OCI-LY7 (cell line): ENCODE data around the gene OR13A1. TPM values are rescaled to one million over a fixed set of nuclear protein-coding genes. Genes with fewer than 3 reads are reported as not detected.
"Not testable (repeated sequence)": the region's sequence is repeated elsewhere in the genome, so short reads cannot be mapped to it uniquely, and the experiment has no call there.

Experiments used
- BruUV-seq: library from RNA; stranded (reverse); fragments of 400-500 nt; replicated peaks from 2 replicates; lab custom pipeline; 2021; lab: Mats Ljungman, UMichigan
- CTCF ChIA-PET: fragments of 300-600 bp; sonication (Branson Sonifier 250); formaldehyde crosslinking; loops from one replicate; lab custom pipeline; 2022; ENCODE audit warnings: antibody characterized with exemption; ENCODE audit not compliant: unreplicated experiment; lab: Charles Lee
- POLR2A ChIA-PET: fragments of 300-600 bp; sonication (Branson Sonifier 250); formaldehyde crosslinking; loops from one replicate; lab custom pipeline; 2022; ENCODE audit warnings: antibody characterized with exemption; lab: Charles Lee
- DNase-seq: peaks from one replicate; pipeline ENCODE4 v3.0.0-alpha.2; 2015; ENCODE audit warnings: low spot score
- H2AFZ ChIP-seq: fragments of 200-600 bp; sonication (generic), shearing (Covaris generic); 2 replicates; pipeline ENCODE4 v1.6.1; 2014; ENCODE audit warnings: mild to moderate bottlenecking, antibody characterized with exemption, low read length, moderate library complexity
- H3K27ac ChIP-seq: fragments of 200-600 bp; sonication (generic); 2 replicates; pipeline ENCODE4 v1.5.1; 2014; ENCODE audit warnings: mixed run types, low read depth, mild to moderate bottlenecking, moderate library complexity, low read length, inconsistent platforms; ENCODE audit not compliant: poor library complexity, severe bottlenecking
- H3K36me3 ChIP-seq: fragments of 200-600 bp; sonication (generic); 2 replicates; pipeline ENCODE4 v1.6.1; 2014; ENCODE audit warnings: mild to moderate bottlenecking, antibody characterized with exemption, low read length, moderate library complexity, mixed read lengths; ENCODE audit not compliant: insufficient read depth
- H3K4me1 ChIP-seq: fragments of 200-600 bp; sonication (generic); 2 replicates; pipeline ENCODE4 v1.5.1; 2014; ENCODE audit warnings: mild to moderate bottlenecking, low read length; ENCODE audit not compliant: insufficient read depth, poor library complexity, severe bottlenecking
- H3K4me2 ChIP-seq: fragments of 200-600 bp; sonication (generic); 2 replicates; pipeline ENCODE4 v1.6.1; 2014; ENCODE audit warnings: mild to moderate bottlenecking, low read length
- H3K4me3 ChIP-seq: fragments of 200-600 bp; sonication (generic); 2 replicates; pipeline ENCODE4 v1.5.1; 2014; ENCODE audit warnings: mild to moderate bottlenecking, low read depth, low read length; ENCODE audit not compliant: poor library complexity, severe bottlenecking
- H3K79me2 ChIP-seq: fragments of 200-600 bp; sonication (generic); 2 replicates; pipeline ENCODE4 v1.6.1; 2016; ENCODE audit warnings: low read depth, mild to moderate bottlenecking, low read length, moderate library complexity, mixed read lengths; ENCODE audit not compliant: insufficient read depth
- H3K9me2 ChIP-seq: fragments of 200-600 bp; sonication (generic); 2 replicates; pipeline ENCODE4 v1.6.1; 2016; ENCODE audit warnings: mild to moderate bottlenecking, low read length, mixed read lengths; ENCODE audit not compliant: insufficient read depth
- H3K9me3 ChIP-seq: fragments of 200-600 bp; sonication (generic); 2 replicates; pipeline ENCODE4 v1.6.1; 2014; ENCODE audit warnings: mild to moderate bottlenecking, mixed run types, low read length, mixed read lengths
- H4K20me1 ChIP-seq: fragments of 200-600 bp; sonication (generic); 2 replicates; pipeline ENCODE4 v1.6.1; 2014; ENCODE audit warnings: mild to moderate bottlenecking, antibody characterized with exemption, low read length, moderate library complexity, mixed read lengths; ENCODE audit not compliant: insufficient read depth
- CTCF ChIP-seq: fragments of 200-600 bp; sonication (generic); conservative IDR thresholded peaks from 2 replicates; pipeline ENCODE4 v1.5.1; 2014; ENCODE audit warnings: mild to moderate bottlenecking, antibody characterized with exemption, low read length, moderate library complexity, mixed read lengths
- EZH2phosphoT487 ChIP-seq: fragments of 200-600 bp; sonication (generic); IDR thresholded peaks from 2 replicates; pipeline ENCODE4 v1.6.1; 2018; ENCODE audit warnings: low read depth, borderline replicate concordance, mild to moderate bottlenecking, mixed run types, antibody characterized with exemption, low read length, moderate library complexity, mixed read lengths
- intact Hi-C: fragments of 100-400 bp; cut with micrococcal nuclease; formaldehyde crosslinking; loops from one replicate; pipeline ENCODE4 v1.10.0; 2022; ENCODE audit not compliant: unreplicated experiment
- total RNA-seq, 2 experiments: library from RNA; depleted of rRNA in 1 of 2; stranded (reverse); fragments of >200 nt in 1 of 2; shearing (Covaris generic) in 1 of 2; gene quantifications; 2 replicates each; pipeline ENCODE4 v1.2.3, GENCODE V29; 2014 to 2022

Gene OR13A1
- total RNA-seq, 2 experiments from 2014 or later, result 14.4 to 17.4 TPM

GRCh38 chr10:45346652-45347335 is 31.4 kb upstream of the OR13A1 start:
- CTCF ChIA-PET, H4K20me1 ChIP-seq, BruUV-seq, H3K4me2 ChIP-seq, H2AFZ ChIP-seq, H3K9me2 ChIP-seq, H3K4me3 ChIP-seq, H3K4me1 ChIP-seq, POLR2A ChIA-PET, H3K79me2 ChIP-seq, H3K27ac ChIP-seq, intact Hi-C loops: not testable (repeated sequence)
- peak; percentile 23 for DNase-seq
- Histone ChIP-seq H3K36me3 (peaks cover 57% of the 10 kb centered on the region), H3K9me3 (peaks cover 11% of the 10 kb centered on the region)

GRCh38 chr10:45340420-45340819 is 25.0 kb upstream of the OR13A1 start:
- H4K20me1 ChIP-seq, H3K9me2 ChIP-seq, H2AFZ ChIP-seq, DNase-seq, H3K79me2 ChIP-seq, H3K4me2 ChIP-seq, BruUV-seq, CTCF ChIA-PET, H3K4me1 ChIP-seq, intact Hi-C loops, H3K27ac ChIP-seq, H3K4me3 ChIP-seq: not testable (repeated sequence)
- H3K9me3 ChIP-seq, result peaks cover 27% of the 10 kb centered on the region
- H3K36me3 ChIP-seq, result peaks cover 85% of the 10 kb centered on the region
- POLR2A ChIA-PET, result interaction anchor here (0.5 kb wide), 1 partner anchor 19 kb away, joined by 3 read pairs; no protein-coding TSS in a partner anchor

- ChIA-PET CTCF (no interaction called here), POLR2A (interaction anchor here (0.5 to 0.6 kb wide), 2 partner anchors 11 to 19 kb away, joined by 3 read pairs; no protein-coding TSS in a partner anchor)
- no peaks in the 10 kb centered on the region for H3K9me2 ChIP-seq
- H3K36me3 ChIP-seq, result peaks cover 86% of the 10 kb centered on the region
- H4K20me1 ChIP-seq, result no peaks in the 10 kb centered on the region
- H3K4me1 ChIP-seq, result no peaks in the 10 kb centered on the region
- H3K27ac ChIP-seq, result no peak overlapping the region
- DNase-seq, result no peak
- peaks cover 32% of the 10 kb centered on the region for H3K9me3 ChIP-seq
- no peak overlapping the region for H3K4me2 ChIP-seq
- H3K79me2 ChIP-seq, result no peaks in the 10 kb centered on the region
- no peak overlapping the region for H2AFZ ChIP-seq
- BruUV-seq, result no TSS peak
- intact Hi-C loops, result no loop called here
- no peak overlapping the region for H3K4me3 ChIP-seq
- TF ChIP-seq CTCF, result no peak
- TF ChIP-seq EZH2phosphoT487, result no peak
These were observed 24.5 kb upstream of the OR13A1 start for GRCh38 chr10:45339894-45340293.

GRCh38 chr10:45331824-45332223 is 16.4 kb upstream of the OR13A1 start:
- CTCF ChIA-PET, DNase-seq, BruUV-seq, H3K4me1 ChIP-seq, H3K4me2 ChIP-seq, intact Hi-C loops, H3K79me2 ChIP-seq, H4K20me1 ChIP-seq, H3K27ac ChIP-seq, H2AFZ ChIP-seq, H3K9me2 ChIP-seq, H3K4me3 ChIP-seq: not testable (repeated sequence)
- POLR2A ChIA-PET, result interaction anchor here (2.5 kb wide), 1 partner anchor 19 kb away, joined by 8 read pairs; no protein-coding TSS in a partner anchor
- H3K36me3 ChIP-seq, result peaks cover 49% of the 10 kb centered on the region
- H3K9me3 ChIP-seq, result peaks cover 46% of the 10 kb centered on the region

- H3K4me2 ChIP-seq, H3K36me3 ChIP-seq, H3K4me3 ChIP-seq, H4K20me1 ChIP-seq, H2AFZ ChIP-seq, DNase-seq, BruUV-seq, H3K4me1 ChIP-seq, intact Hi-C loops, CTCF ChIA-PET, H3K9me2 ChIP-seq, H3K79me2 ChIP-seq, H3K27ac ChIP-seq: not testable (repeated sequence)
- H3K9me3 ChIP-seq, result peaks cover 24% of the 10 kb centered on the region
- POLR2A ChIA-PET, result interaction anchor here (0.7 kb wide), 1 partner anchor 14 kb away, joined by 3 read pairs; no protein-coding TSS in a partner anchor
These were observed 11.5 kb upstream of the OR13A1 start for GRCh38 chr10:45326864-45327263.
